IMR-90 (cell line): ENCODE results near the gene WWP2.

ENCODE experiments used
- CEBPB ChIP-seq: IDR thresholded peaks from 2 replicates; pipeline ENCODE4 v1.6.1; 2012; ENCODE audit warnings: low read depth, low read length, improper control_type of control experiment
- CHD1 ChIP-seq: IDR thresholded peaks from 2 replicates; pipeline ENCODE4 v1.6.1; 2012; ENCODE audit warnings: low read depth, low read length, improper control_type of control experiment
- MAFK ChIP-seq: IDR thresholded peaks from 2 replicates; pipeline ENCODE4 v1.6.1; 2012; ENCODE audit warnings: low read depth, low read length, improper control_type of control experiment
- MXI1 ChIP-seq: IDR thresholded peaks from 2 replicates; pipeline ENCODE4 v1.6.1; 2012; ENCODE audit warnings: low read depth, mild to moderate bottlenecking, low read length, moderate library complexity, borderline replicate concordance
- POLR2A ChIP-seq: IDR thresholded peaks from 2 replicates; pipeline ENCODE4 v1.6.1; 2012; ENCODE audit warnings: mild to moderate bottlenecking, low read depth, low read length
- RCOR1 ChIP-seq: IDR thresholded peaks from 2 replicates; pipeline ENCODE4 v1.6.1; 2012; ENCODE audit warnings: mild to moderate bottlenecking, low read length, improper control_type of control experiment; ENCODE audit not compliant: insufficient replicate concordance
- RFX5 ChIP-seq: IDR thresholded peaks from 2 replicates; pipeline ENCODE4 v1.8.0; 2012; ENCODE audit warnings: low read depth, mild to moderate bottlenecking, low read length, moderate library complexity
- SMC3 ChIP-seq: fragments of 150-350 bp; IDR thresholded peaks from 2 replicates; pipeline ENCODE4 v1.6.1; 2016; ENCODE audit warnings: low read depth, mild to moderate bottlenecking, antibody characterized with exemption, low read length, moderate library complexity
- TF ChIP-seq, protein P1 (sequence below): conservative IDR thresholded peaks from 2 replicates; pipeline ENCODE4 v1.5.1; 2012; ENCODE audit warnings: mild to moderate bottlenecking, low read depth, low read length, improper control_type of control experiment
- TF ChIP-seq, protein P2 (sequence below): fragments of 150-350 bp; IDR thresholded peaks from 2 replicates; pipeline ENCODE4 v1.6.1; 2017; ENCODE audit warnings: mild to moderate bottlenecking, antibody characterized with exemption, low read length, low read depth

DNA sequence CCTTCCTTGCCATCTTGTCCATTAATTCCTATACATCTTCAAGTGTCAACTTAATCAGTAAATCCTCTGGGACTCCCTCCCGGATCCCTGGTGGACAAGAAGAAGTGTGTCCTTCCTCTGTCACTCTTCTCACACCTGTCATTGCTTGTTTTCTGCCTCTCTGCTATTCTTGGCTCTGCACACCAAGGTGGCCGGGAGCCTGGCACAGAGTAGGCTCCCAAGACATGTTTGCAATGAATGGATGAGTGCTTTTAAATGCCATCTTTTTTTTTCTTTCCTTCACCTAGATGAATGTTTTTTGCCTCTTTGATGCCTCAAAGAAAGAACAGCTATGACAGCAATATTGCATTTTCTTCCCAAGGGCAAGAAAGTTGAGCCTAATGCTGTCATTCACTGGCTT, 131.0 kb downstream of the WWP2 start:
- TF ChIP-seq POLR2A (no peak), CEBPB (no peak), SMC3 (no peak), MAFK (no peak), RFX5 (no peak), MXI1 (no peak), RCOR1 (no peak), CHD1 (no peak)
- TF ChIP-seq, protein P1, sequence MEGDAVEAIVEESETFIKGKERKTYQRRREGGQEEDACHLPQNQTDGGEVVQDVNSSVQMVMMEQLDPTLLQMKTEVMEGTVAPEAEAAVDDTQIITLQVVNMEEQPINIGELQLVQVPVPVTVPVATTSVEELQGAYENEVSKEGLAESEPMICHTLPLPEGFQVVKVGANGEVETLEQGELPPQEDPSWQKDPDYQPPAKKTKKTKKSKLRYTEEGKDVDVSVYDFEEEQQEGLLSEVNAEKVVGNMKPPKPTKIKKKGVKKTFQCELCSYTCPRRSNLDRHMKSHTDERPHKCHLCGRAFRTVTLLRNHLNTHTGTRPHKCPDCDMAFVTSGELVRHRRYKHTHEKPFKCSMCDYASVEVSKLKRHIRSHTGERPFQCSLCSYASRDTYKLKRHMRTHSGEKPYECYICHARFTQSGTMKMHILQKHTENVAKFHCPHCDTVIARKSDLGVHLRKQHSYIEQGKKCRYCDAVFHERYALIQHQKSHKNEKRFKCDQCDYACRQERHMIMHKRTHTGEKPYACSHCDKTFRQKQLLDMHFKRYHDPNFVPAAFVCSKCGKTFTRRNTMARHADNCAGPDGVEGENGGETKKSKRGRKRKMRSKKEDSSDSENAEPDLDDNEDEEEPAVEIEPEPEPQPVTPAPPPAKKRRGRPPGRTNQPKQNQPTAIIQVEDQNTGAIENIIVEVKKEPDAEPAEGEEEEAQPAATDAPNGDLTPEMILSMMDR, result no peak
- TF ChIP-seq, protein P2, sequence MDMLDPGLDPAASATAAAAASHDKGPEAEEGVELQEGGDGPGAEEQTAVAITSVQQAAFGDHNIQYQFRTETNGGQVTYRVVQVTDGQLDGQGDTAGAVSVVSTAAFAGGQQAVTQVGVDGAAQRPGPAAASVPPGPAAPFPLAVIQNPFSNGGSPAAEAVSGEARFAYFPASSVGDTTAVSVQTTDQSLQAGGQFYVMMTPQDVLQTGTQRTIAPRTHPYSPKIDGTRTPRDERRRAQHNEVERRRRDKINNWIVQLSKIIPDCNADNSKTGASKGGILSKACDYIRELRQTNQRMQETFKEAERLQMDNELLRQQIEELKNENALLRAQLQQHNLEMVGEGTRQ, result no peak
